CD4-positive, alpha-beta T cell treated with Interleukin-15 for 4 hours (primary cell): ENCODE data around the gene WDR5.

Source experiments
- DNase-seq: peaks from one replicate; pipeline ENCODE4 v3.0.0-alpha.2; 2020; ENCODE audit warnings: low spot score

Gene WDR5

GRCh38 chr9:134159566-134160245, 23.8 kb downstream of the WDR5 start:
- no peak for DNase-seq

- DNase-seq: no peak
Observed at GRCh38 chr9:134161647-134162046, 25.8 kb downstream of the WDR5 start.

- DNase-seq: no peak
Observed at GRCh38 chr9:134162212-134162775, 26.4 kb downstream of the WDR5 start.

GRCh38 chr9:134162926-134163370, 27.1 kb downstream of the WDR5 start:
- DNase-seq: no peak

GRCh38 chr9:134163371-134164196, 27.7 kb downstream of the WDR5 start:
- DNase-seq: peak; percentile 68

- no peak for DNase-seq
Observed at GRCh38 chr9:134164879-134165278, 29.0 kb downstream of the WDR5 start.

GRCh38 chr9:134165357-134166315, 29.8 kb downstream of the WDR5 start:
- peak; percentile 16 for DNase-seq

GRCh38 chr9:134166374-134166773, 30.5 kb downstream of the WDR5 start:
- no peak for DNase-seq

GRCh38 chr9:134167530-134167931, 31.6 kb downstream of the WDR5 start:
- no peak for DNase-seq

- no peak for DNase-seq
Observed at GRCh38 chr9:134168757-134169550, 33.1 kb downstream of the WDR5 start.

- DNase-seq: no peak
Observed at GRCh38 chr9:134169724-134170401, 34.0 kb downstream of the WDR5 start.

GRCh38 chr9:134170532-134171315, 34.8 kb downstream of the WDR5 start:
- no peak for DNase-seq

- no peak for DNase-seq
Observed at GRCh38 chr9:134171316-134172197, 35.7 kb downstream of the WDR5 start.

- DNase-seq: no peak
Observed at GRCh38 chr9:134172198-134173126, 36.6 kb downstream of the WDR5 start.

- DNase-seq: no peak
Observed at GRCh38 chr9:134173127-134174072, 37.5 kb downstream of the WDR5 start.

GRCh38 chr9:134174073-134174449, 38.2 kb downstream of the WDR5 start:
- DNase-seq: no peak
